SH-SY5Y (cell line): ENCODE measurements around the gene ARID3B.
A peak's percentile ranks its signal among the peaks of the same experiment; 100 is the strongest.

Source experiments
- GATA2 ChIP-seq: IDR thresholded peaks from 2 replicates; pipeline ENCODE4 v1.6.1; 2011; ENCODE audit warnings: mild to moderate bottlenecking, low read depth, low read length
- GATA3 ChIP-seq: IDR thresholded peaks from 2 replicates; pipeline ENCODE4 v1.6.1; 2011; ENCODE audit warnings: low read depth, mild to moderate bottlenecking, low read length, moderate library complexity

The ARID3B gene

DNA sequence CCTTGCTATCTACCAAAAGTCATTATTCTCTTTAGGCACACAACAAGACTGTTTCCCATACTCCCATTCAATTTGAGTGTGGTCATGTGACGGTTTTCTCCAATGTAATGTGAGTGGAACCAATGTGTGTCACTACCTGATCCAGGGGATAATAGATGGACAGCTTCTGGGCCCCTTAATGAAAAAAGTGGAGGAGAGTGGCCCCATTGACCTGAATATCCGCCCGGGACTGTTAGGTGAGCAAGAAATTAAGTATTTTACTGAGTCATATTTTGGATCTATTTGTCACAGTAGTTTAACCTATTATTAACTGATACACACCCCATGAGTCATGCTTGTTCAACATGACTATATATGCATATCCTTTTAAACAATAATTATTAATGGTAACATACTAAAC lies 15.1 kb upstream of the ARID3B start:
- TF ChIP-seq GATA2 (no peak), GATA3 (no peak)

DNA sequence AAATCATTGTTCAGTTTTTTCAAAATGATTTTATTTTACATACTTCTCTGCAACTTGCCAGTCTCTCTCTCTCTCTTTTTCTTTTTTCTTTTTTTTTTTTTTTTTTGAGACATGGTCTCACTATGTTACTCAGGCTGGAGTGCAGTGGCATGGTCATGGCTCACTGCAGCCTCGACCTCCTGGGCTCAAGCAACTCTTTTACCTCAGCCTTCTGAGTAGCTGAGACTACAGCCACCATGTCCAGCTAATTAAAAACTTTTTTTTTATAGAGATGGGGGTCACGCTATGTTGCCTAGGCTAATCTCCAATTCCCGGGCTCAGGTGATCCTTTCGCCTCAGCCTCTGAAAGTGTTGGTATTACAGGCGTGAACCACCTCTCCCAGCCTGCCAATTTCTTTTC lies 12.1 kb upstream of the ARID3B start:
- TF ChIP-seq GATA2 (no peak), GATA3 (no peak)

DNA sequence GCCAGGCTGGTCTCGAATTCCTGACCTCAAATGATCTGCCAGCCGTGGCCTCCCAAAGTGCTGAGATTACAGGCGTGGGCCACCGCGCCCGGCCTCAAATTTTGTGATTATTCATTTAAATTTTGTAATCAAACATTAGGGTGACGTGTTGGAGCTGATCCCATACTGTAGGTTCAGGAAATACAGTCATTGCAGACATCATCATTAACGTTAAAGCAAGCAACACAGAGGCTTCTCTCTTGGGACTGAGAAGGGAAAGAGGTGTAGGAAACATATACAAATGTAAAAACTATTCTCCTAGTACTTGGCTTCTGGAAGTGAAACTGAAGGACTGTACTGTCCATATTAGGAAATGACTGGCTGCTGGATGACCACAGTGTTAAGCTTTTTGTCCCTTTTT lies 11.1 kb upstream of the ARID3B start:
- TF ChIP-seq GATA3 = no peak
- no peak for TF ChIP-seq GATA2

DNA sequence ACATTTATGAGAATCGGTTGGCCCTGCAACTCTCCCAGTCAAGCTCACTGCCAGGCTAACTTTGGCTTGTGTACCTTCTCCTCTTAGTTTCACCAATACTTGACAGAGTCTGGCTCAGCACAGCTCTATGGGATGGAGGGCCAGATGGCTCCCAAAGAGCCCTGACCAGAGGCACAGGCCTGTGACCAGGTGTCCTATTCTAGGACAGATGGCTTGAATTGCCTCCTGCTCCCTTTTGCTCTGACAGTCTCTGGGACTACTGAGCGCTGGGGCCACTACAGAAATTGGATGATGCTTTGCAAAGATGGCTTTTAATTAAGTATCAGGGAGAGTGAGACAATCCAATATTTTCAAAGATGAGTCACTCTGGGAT lies 10.3 kb upstream of the ARID3B start:
- TF ChIP-seq GATA3 (no peak), GATA2 (no peak)

DNA sequence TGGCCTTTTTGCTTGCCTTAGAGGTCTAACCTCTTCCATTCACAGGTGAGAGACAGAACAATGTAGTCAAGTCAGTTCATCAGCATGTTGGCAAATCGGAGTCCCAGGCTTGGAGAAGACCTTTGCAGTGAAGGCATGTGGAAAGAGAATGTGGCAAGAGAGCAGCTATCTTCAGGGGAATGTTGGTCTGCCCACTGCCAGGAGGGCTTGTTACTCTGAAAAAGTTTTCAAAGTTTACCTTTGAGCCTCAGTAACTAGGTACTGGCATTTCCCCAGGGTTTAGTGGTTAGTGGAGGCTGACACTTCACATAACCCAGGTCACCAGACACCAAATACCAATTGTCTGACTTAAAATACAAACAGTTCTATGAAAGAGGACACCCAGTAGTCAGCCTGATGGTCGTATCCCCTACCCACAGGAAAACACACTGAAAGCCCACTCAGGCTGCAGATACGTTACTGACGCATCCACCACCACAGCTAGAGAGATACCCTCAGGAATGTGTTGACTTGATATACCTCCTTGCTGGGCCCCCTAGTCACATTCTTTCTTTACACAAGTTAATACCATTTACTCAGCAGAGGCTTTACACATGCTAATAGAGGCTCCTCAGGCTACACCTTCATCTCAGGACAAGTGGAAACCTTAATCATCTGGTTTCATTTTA lies 9.7 kb upstream of the ARID3B start:
- no peak for TF ChIP-seq GATA2
- TF ChIP-seq GATA3 = no peak

DNA sequence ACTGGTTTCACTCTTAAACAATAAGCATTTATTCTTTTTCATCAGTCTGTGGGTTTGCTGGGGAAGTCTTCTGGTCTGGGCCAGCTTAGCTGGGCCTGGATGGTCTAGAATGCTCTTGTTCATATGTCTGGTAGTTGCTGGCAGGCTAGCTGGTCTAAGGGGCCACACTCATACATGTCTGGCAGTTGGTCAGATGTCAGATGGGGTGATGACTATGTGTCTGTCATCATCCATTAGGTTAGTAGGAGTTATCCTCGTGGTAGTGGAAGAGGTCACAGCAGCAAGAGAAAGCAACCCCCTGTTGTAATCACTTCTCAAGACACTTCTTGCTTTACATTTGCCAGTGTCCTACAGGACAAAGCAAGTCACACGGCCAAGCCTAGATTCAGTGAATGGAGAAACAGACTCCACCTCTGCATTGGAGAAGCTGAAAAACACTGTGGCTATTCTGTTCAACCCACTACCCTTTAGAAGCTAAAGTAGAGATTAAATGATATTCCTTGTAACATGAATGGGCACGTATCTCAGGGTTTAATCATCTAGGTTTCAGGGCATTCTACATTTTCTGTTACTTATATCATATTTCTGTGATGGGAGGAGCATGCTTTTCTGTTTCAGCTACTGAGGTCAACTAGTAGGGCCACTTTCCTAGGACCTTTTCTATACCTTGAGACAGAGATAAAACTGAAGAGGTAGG lies 5.5 kb upstream of the ARID3B start:
- TF ChIP-seq GATA3 = no peak

DNA sequence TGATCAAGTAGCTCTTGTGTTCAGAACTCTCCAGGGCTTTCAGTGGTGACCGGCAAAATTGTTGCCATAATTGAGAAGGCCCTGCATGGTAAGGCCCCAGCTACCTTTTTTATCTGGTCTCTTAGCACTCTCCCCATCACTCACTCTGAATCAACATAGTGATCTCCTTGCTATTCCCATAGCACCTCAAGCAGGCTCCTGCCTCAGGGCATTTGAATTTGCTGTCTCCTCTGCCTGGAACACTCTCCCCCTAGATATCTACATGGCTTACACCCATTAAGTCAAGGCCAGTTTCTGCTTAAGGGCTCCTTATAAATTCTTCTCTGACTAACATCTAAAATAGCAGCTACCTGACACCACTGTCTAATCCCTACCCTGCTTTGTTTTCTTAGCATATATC lies 3.3 kb upstream of the ARID3B start:
- TF ChIP-seq GATA2 (no peak), GATA3 (no peak)

DNA sequence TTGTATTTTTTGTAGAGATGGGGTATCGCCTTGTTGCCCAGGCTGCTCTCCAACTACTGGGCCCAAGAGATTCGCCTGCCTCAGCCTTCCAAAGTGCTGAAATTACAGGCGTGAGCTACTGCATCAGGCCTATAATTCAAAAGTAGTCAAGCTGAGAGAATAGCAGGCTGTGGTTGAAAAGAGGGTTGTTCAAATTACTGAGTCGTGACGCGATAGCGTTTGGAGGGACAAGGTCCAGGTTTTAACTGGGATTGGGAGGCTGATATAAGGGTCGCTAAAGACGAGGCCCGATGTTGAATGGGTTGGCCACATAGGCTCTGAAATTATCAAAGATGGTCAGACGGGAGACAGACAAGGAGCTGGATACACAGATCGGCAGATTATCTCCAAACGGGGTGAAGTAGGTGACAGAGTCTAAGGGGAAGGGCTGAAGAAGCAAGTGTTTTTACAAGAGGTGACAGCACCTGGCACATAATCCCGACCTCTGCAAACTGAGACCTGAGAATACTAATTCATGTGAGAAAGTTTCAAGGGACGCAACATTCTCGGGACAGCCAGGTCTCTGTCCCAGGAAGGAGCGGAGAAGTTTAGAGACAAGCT lies 759 bp upstream of the ARID3B start:
- TF ChIP-seq GATA3 (no peak), GATA2 (no peak)

DNA sequence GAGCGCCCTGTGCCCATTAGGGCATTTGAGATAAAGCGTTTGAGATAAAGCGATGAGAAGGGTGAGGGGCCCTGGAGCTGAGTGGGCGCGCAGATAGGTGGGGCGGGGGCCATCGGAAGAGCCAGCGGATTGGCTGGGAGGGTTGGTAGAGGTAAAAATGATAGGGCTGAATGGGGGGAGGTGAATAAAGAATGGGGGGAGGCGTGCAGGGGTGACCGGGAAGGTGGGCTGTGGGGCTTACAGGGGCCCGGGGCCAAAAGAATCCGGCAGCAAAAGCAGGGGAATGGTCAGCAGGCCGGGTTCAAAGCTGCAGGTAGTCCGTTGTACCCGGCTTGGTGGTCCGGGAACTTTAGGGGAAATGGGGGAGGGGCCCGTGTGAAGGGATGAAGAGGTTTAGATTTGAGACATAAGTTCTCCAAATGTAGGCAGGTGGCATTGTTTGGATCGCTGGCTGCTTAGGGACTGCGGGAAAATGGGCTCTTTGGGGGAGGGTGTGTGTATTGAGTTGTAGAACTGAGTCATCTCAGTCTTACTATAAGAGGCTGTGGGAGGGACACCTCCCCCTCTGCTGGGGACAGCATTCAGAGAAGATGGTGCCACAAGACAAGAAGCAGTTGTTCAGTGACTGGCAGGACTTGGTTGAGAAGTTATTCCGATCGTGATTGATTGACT lies 610 bp downstream of the ARID3B start:
- TF ChIP-seq GATA2 = peak; percentile 54; the same call in 1 of the 2 replicates
- no peak for TF ChIP-seq GATA3

DNA sequence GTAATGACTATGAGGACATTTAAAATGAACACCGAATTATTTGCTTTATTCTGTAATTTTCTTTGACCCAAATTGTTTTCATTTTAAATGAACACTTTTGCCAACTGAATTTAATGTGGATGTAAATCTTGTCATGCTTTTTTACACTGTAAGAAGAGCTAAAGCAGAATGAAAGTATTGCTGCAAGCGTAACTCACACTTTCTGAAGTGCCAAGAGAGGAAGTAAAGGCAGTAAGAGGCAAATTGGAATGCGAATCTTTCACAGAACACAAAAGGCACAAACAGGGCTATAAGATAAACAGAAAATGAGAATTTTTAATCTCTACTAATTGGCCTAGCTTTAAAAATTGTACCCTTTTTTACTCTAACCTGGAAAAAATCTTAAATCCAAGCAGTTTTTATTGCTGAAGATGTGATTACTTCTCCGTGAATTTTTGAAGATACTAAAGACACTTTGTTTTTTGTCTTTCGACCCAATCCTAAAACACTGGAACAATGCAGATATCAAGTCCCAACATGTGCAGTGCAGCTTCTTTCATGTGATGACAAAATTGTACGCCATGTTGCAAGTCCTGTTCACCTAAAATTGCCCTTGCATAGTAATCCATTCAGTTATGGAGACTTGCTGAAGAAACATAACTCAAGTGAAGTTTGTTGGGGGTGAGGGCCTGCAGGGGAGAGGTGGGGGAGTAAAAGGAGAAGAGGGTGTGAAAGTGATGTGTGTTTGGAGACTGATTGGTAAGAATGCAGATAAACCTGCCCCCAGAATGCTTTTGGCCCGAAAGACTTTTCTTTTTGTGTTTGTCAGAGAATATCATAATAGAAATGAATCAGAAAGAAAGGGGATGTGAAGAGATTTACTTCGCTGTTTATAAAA lies 1.4 kb downstream of the ARID3B start:
- TF ChIP-seq GATA3 (no peak), GATA2 (no peak)

DNA sequence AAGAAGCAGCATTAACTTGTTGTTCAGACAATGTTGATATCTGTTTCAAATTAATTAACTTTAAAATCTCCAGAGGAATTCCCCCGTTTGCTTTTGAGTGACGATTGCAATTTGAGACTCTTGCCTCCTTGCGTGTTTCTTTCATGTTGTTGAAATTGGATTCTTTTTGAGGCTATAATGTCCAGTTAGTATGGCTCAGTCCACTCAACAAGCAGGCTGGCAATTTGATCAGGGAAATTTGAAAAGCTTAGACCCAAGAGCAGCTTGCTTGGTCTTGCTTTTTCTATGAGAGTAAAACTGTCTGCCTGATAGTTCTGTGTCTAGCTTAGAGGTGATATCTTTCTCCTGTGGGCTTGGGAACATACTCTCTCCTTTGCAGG lies 2.0 kb downstream of the ARID3B start:
- no peak for TF ChIP-seq GATA3

DNA sequence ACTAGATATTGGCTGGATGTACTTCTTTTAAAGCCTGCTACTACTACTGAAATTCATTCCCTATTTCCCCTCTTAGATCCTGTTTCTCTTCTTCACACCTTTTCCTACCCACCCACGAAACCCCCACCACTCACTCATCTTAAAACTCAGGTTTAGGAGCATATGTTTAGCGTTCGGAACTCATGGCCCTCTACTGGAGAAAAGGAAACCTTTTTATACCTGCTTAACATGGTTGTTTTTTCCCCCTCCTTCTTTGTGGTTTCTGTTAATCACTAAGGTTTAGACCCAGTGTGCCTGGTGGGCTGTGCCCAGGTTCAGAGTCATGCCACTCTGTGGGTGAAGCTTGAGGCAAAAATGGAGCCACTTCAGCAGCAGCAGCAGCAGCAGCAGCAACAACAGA lies 2.6 kb downstream of the ARID3B start:
- TF ChIP-seq GATA2 (no peak), GATA3 (no peak)

DNA sequence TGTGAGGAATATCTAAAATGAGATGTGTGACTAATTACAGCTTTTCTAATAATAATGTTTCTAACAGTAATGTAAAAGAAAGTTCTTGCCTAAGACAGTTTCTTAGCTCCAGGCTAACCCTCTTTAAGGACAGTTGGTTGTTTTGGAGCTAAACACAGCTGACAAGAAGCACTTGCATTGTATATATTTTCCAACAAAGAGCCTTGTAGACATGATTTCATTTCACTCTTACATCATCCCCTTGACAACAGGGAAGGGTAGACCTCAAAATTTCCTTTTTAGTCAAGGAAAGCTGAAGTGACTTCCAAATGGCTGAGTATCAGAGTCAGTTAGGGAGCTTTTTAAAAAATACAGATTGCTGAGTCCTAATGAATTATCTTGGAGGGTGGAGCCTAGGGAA lies 4.1 kb downstream of the ARID3B start:
- TF ChIP-seq GATA2 (no peak), GATA3 (no peak)

DNA sequence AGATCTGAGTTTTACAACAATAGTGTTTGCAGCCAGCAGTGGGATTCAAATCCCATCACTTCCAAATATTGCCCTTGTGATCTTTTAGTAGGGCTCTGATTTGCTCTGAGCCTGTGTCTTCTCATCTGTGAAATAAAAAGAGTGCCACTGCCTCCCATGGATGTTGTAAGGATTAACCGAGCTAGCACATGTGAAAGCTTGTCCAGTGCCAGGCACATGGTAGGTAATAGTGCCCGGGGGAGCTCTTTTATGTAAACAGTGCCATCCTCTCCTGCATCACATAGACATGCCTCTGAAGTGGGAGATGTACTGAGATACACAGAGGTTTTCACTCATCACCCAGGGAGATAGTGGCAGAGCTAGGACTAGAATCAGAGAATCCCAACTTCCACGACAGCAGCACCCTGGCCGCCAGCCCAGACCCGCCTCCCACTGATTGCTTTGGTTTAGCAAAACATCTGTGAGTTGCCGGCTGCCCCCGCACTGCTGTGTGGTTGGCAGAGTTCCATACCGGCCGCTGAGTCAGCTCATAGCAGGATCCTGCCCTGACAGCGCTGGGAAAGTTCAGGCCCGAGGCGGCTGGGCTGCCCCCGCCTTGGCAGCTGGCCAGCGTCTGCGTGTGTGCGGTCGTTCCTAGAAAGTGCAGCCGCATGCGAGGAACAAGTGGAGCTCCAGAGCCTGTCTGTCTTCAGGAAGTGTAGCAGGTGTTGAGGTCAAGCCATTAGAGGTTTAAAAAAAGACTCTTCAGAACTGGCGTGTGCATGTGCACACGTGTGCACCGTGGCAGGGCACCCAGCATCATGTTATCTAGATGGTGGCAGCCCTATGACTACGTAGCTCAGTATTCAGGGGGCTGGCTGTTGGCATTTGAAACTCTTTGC lies 5.0 kb downstream of the ARID3B start:
- TF ChIP-seq GATA3 (no peak), GATA2 (peak; percentile 58)
